Mucosa of rectum (tissue), 2 donors: Measurements from ENCODE around the gene RAB3B.
"Not testable (repeated sequence)": the region's sequence is repeated elsewhere in the genome, so short reads cannot be mapped to it uniquely, and the experiment has no call there.

ENCODE experiments used
- H3K27ac ChIP-seq, 2 donors: one replicate each; pipeline ENCODE4 v1.7.0; 2013; ENCODE audit warnings: inconsistent platforms in 2 of 2, low read depth in 2 of 2, low read length in 2 of 2
- H3K27me3 ChIP-seq, 2 donors: one replicate each; pipeline ENCODE4 v1.7.0; 2013; ENCODE audit warnings: low read length in 2 of 2; ENCODE audit not compliant: control insufficient read depth in 2 of 2, insufficient read depth in 2 of 2
- H3K36me3 ChIP-seq, 2 donors: one replicate each; pipeline ENCODE4 v1.7.0; 2013; ENCODE audit warnings: low read length in 2 of 2; ENCODE audit not compliant: control insufficient read depth in 2 of 2, insufficient read depth in 2 of 2
- H3K4me1 ChIP-seq, 2 donors: one replicate each; pipeline ENCODE4 v1.7.0; 2013; ENCODE audit warnings: low read length in 2 of 2, mild to moderate bottlenecking in 1 of 2; ENCODE audit not compliant: control insufficient read depth in 2 of 2, insufficient read depth in 2 of 2
- H3K4me3 ChIP-seq, 2 donors: one replicate each; pipeline ENCODE4 v1.7.0; 2013; ENCODE audit warnings: low read length in 2 of 2
- H3K9ac ChIP-seq, 2 donors: one replicate each; pipeline ENCODE4 v1.7.0; 2013; ENCODE audit warnings: low read length in 2 of 2, low read depth in 1 of 2, mild to moderate bottlenecking in 1 of 2
- H3K9me3 ChIP-seq, 2 donors: one replicate each; pipeline ENCODE4 v1.7.0; 2013; ENCODE audit warnings: low read length in 2 of 2; ENCODE audit not compliant: control insufficient read depth in 2 of 2
- donor health status: healthy.
- donor health status: Normal muscosa, but diverticular disease.

Gene RAB3B

GRCh38 chr1:52026278-52026677, 35.8 kb upstream of the RAB3B start:
- H3K4me3 ChIP-seq: no peak overlapping the region
- peaks cover 0 to 12% of the 10 kb centered on the region in 2 donors for H3K4me1 ChIP-seq
- H3K9me3 ChIP-seq: no peaks in the 10 kb centered on the region
- peaks cover 31 to 36% of the 10 kb centered on the region in 2 donors for H3K36me3 ChIP-seq
- no peak overlapping the region for H3K27ac ChIP-seq
- no peak overlapping the region for H3K9ac ChIP-seq
- H3K27me3 ChIP-seq: no peaks in the 10 kb centered on the region

GRCh38 chr1:52022133-52022532, 31.6 kb upstream of the RAB3B start:
- Histone ChIP-seq H3K9ac (no peak overlapping the region), H3K27ac (no peak overlapping the region), H3K27me3 (no peaks in the 10 kb centered on the region), H3K36me3 (peaks cover 39 to 47% of the 10 kb centered on the region in 2 donors), H3K4me3 (no peak overlapping the region), H3K9me3 (no peaks in the 10 kb centered on the region), H3K4me1 (no peaks in the 10 kb centered on the region)

GRCh38 chr1:52008071-52008809, 17.7 kb upstream of the RAB3B start:
- Histone ChIP-seq H3K4me1 (peaks cover 0 to 8% of the 10 kb centered on the region in 2 donors), H3K27me3 (peaks cover 0 to 2% of the 10 kb centered on the region in 2 donors), H3K27ac (no peak overlapping the region), H3K9ac (no peak overlapping the region), H3K4me3 (no peak overlapping the region), H3K9me3 (no peaks in the 10 kb centered on the region), H3K36me3 (no peaks in the 10 kb centered on the region)

DNA sequence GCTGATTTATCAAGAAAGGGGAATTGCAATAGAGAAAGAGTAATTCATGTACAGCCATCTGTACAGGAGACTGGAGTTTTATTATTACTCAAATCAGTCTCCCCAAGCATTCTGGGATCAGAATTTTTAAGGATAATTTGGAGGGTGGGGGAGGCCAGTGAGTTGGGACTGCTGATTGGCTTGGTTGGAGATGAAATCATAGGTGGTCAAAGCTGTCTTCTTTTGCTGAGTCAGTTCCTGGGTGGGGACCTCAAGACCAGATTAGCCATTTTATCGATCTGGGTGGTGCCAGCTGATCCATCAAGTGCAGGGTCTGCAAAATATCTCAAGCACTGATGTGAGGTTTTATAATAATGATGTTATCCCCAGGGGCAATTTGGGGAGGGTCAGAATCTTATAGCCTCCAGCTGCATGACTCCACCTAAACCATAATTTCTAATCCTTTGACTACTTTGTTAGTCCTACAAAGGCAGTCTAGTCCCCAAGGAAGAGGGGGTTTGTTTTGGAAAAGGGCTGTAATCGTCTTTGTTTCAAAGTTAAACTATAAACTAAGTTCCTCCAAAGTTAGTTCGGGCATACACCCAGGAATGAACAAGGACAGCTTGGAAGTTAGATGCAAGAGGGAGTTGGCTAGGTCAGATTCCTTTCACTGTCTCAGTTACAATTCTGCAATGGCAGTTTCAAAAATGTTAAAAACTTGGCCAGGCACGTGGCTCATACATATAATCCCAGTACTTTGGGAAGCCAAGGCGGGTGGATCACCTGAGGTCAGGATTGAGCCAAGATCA, 16.9 kb upstream of the RAB3B start:
- H3K9ac ChIP-seq: no peak overlapping the region
- H3K36me3 ChIP-seq: no peaks in the 10 kb centered on the region
- H3K4me3 ChIP-seq: no peak overlapping the region
- H3K4me1 ChIP-seq: peaks cover 0 to 8% of the 10 kb centered on the region in 2 donors
- H3K27ac ChIP-seq: no peak overlapping the region
- H3K27me3 ChIP-seq: peaks cover 0 to 2% of the 10 kb centered on the region in 2 donors
- no peaks in the 10 kb centered on the region for H3K9me3 ChIP-seq

DNA sequence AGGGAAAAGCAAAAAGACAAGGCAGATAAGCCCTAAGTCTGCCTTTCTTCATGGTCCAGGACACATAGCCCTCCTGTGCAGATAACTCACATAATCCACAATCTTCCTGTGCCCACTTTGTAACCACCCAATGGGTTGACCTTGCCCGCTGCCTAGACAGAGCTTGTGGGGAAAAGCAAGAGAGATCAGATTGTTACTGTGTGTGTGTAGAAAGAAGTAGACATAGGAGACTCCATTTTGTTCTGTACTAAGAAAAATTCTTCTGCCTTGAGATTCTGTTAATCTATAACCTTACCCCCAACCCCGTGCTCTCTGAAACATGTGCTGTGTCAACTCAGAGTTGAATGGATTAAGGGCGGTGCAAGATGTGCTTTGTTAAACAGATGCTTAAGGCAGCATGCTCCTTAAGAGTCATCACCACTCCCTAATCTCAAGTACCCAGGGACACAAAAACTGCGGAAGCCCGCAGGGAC, 15.6 kb upstream of the RAB3B start:
- H3K9ac ChIP-seq, H3K36me3 ChIP-seq, H3K27me3 ChIP-seq, H3K27ac ChIP-seq, H3K4me1 ChIP-seq, H3K9me3 ChIP-seq, H3K4me3 ChIP-seq: not testable (repeated sequence)

DNA sequence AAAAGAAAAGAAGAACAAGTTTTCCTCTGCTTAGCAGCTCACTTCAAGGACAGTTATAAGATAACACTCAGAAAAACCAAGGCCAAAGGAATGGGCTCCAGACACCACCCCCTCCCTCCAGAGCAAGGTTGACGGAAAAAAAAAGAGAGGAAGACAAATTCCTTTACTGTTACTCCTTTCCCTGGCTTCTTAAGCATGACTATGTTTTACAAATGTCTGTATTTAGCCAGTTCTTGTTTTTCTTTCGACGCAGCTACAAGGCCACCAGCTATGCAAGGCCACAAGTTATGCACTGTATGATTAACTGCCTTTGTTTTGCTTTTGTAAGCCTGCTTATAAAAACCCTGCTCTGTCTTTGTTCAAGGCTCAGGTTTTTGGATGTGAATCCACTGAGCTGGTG, 15.0 kb upstream of the RAB3B start:
- H3K36me3 ChIP-seq, H3K9me3 ChIP-seq, H3K4me3 ChIP-seq, H3K27ac ChIP-seq, H3K27me3 ChIP-seq, H3K4me1 ChIP-seq, H3K9ac ChIP-seq: not testable (repeated sequence)

DNA sequence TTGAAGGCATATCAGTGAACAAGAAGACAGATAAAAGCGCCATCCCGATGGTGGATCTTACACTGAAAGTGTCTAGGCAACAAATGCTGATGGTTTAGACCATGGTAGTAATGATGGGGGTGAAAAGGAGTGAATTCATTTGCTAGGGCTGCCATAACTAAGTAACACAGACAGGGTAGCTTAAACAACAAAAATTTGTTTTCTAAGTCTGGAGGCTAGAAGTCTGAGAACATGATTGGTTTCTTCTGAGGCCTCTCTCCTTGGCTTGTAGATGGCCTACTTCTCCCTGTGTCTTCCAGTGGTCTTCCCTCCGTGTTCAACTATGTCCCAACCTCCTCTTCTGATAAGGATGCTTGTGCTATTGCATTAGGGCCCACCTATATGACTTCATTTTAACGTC, 13.4 kb upstream of the RAB3B start:
- peaks cover 0 to 8% of the 10 kb centered on the region in 2 donors for H3K4me1 ChIP-seq
- H3K4me3 ChIP-seq: no peak overlapping the region
- no peak overlapping the region for H3K9ac ChIP-seq
- no peaks in the 10 kb centered on the region for H3K36me3 ChIP-seq
- peaks cover 0 to 2% of the 10 kb centered on the region in 2 donors for H3K27me3 ChIP-seq
- no peak overlapping the region for H3K27ac ChIP-seq
- H3K9me3 ChIP-seq: no peaks in the 10 kb centered on the region

DNA sequence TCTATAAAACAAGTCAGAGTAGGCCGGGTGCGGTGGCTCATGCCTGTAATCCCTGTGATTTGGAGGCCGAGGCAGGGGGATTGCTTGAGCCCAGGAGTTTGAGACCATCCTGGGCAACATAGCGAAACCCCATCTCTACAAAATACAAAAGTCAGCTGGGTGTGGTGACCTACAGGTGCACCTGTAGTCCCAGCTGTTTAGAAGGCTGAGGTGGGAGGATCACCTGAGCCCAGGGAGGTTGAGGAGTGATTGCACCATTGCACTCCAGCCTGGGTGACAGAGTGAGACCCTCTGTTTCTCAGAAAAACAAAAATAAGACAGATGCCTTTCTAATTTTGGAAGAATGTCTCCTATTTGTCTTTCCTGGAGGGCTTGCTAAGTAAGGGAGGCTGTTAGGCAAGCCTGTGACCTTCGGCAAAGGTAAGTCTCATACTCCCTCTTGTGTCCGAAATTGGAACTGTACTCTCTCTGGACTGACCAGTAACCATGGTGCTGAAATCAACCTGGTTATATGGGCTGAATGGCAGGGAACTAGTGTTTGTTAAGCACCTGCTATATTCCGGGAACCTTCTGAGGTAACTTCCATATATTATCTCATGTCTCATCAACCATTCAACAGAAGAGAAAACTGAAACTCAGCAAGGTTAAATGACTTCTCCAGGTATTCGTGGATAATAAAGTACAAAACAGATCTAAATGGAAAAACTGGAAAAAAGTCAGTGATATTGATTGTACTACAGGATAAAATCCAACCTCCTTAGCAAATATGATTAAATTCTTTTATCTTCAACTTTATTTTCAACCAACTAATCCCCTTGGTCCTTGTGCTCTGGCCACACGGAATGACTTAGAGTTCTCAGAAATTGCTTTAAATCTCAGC, 11.8 kb upstream of the RAB3B start:
- Histone ChIP-seq H3K4me3 (no peak overlapping the region), H3K9ac (no peak overlapping the region), H3K4me1 (peaks cover 0 to 4% of the 10 kb centered on the region in 2 donors), H3K27ac (no peak overlapping the region), H3K36me3 (no peaks in the 10 kb centered on the region), H3K27me3 (peaks cover 0 to 2% of the 10 kb centered on the region in 2 donors), H3K9me3 (no peaks in the 10 kb centered on the region)

DNA sequence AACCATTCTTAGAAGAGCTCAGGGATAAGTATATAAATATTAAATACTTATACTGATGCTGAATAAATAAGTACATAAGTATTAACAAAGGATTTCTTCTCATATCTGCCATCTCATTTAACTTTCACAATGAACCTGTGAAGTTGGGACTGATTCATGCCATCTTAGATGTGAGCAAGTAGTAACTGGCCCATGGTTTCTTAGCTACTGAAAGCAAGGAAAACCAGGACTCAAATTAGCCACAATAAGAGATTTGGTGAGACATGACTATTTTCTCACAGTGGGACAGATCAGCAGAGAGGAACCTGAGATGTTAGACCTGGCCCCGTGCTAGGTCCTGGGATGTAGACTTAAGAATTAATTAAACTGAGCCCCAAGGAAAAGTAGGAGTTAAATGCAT, 8.2 kb upstream of the RAB3B start:
- H3K9me3 ChIP-seq: no peaks in the 10 kb centered on the region
- H3K36me3 ChIP-seq: no peaks in the 10 kb centered on the region
- H3K27me3 ChIP-seq: no peaks in the 10 kb centered on the region
- H3K4me3 ChIP-seq: no peak overlapping the region
- H3K4me1 ChIP-seq: no peaks in the 10 kb centered on the region
- no peak overlapping the region for H3K27ac ChIP-seq
- H3K9ac ChIP-seq: no peak overlapping the region

DNA sequence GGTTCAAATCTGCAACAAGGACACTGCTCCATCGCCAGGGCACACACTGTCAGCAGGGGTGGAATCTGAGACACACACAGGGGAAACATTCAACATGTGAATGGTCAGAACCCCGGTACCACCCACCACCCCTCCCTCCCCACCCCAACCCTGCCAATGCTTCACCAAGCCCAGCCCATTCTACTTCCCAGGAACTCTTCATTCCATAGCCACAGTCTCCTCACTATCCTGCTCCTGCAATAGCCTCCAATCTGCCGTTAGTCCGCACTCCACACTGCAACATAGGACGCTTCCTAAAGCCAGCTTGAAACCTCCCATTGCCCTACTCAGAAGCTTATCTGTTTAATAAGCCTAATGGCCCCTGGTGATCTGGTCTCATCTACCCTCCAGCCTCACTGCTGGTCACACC, 7.5 kb upstream of the RAB3B start:
- H3K4me3 ChIP-seq: no peak overlapping the region
- no peak overlapping the region for H3K9ac ChIP-seq
- no peaks in the 10 kb centered on the region for H3K36me3 ChIP-seq
- H3K9me3 ChIP-seq: no peaks in the 10 kb centered on the region
- H3K4me1 ChIP-seq: no peaks in the 10 kb centered on the region
- H3K27me3 ChIP-seq: no peaks in the 10 kb centered on the region
- no peak overlapping the region for H3K27ac ChIP-seq
